GM19455 (cell line): ENCODE results near the gene ILKAP.
"Not testable (repeated sequence)": the region's sequence is repeated elsewhere in the genome, so short reads cannot be mapped to it uniquely, and the experiment has no call there.

Source experiments
- ATAC-seq: cut with Tn5 transposase; IDR thresholded peaks from one replicate; pipeline ENCODE4 v1.9.1; 2021; ENCODE audit not compliant: unreplicated experiment

ILKAP gene

GRCh38 chr2:238202326-238203093, 985 bp downstream of the ILKAP start:
- no peak for ATAC-seq

GRCh38 chr2:238190445-238190844, 13.1 kb downstream of the ILKAP start:
- ATAC-seq, result no peak

- ATAC-seq, result no peak
Observed at GRCh38 chr2:238187618-238188548, 15.6 kb downstream of the ILKAP start.

GRCh38 chr2:238183821-238184220, 19.7 kb downstream of the ILKAP start:
- no peak for ATAC-seq

DNA sequence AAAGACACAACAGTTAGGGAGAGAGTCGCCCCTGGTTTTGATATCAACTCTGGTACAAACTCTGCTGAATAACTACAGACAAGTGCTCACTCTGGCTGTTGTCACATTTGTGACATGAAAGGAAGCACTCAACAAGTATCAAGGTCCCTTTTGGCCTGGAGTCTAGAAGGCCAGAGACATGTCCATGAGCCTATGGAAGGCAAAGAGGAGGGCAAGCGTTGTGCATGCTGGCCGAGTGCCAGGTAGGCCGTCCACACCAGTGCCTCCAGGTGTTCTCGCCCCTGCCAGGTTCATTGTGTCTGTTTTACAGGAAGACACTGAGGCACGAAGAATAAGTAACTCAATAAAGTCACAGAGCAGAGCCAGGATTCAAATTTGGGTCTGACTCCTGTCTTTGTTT, 21.1 kb downstream of the ILKAP start:
- ATAC-seq, result no peak

DNA sequence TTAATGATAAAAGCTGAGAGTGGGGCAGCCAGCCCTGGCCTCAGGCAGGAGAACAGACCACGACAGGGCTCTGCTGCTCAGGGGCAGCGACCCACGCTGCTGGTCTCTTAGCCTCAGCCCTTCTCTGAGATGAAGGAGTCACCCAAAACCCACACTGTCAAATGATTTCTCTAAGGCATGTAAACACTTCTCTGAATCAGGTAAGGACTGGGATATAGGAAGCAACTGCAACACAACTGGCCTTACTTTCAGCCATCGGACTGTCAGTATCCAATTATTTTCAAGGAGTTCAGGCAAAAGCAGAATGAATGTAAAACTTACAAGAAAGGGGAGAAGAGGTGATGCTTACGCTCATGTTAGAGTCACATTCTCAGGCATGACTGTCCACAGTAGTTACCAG, 22.9 kb downstream of the ILKAP start:
- no peak for ATAC-seq

GRCh38 chr2:238176613-238177012, 26.9 kb downstream of the ILKAP start:
- no peak for ATAC-seq

DNA sequence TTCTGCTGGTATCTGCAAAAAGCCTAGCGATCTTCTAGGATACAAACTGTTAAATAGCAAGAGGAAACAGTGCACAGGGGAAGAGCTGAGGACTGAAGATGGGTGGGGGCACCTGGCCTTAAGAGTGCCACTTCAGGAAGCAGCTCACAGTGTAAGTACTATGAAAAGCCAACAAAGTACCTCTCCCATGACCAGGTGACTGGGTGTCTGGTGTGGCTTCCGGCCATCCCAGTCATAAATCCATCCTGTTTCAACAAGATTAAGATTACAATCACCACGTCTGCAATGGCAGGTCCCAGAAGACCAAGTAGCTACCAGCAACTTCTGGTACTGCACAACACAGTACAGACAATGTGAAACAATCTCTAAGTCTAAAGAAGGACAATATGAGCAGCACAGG, 28.8 kb downstream of the ILKAP start:
- ATAC-seq, result no peak

- ATAC-seq, result no peak
Observed at GRCh38 chr2:238174291-238174690, 29.2 kb downstream of the ILKAP start.

DNA sequence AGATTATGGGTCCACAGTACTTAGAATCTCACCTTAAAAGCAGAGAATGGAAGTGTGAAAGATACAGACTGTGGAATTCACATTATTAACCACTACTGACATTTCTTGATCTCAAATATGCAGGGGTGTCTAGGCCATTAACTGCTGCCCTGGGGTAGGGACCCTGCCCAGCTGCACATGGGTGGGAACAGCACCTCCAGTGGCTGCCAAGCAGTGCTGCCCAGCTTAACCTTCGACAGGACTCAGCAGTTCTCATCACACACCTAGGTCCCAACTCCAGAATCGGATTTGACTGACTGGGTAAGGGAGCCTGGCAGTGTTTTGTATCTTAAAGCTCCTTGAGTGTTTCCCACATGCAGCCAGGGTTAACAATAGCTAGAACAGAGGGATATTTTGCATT, 29.8 kb downstream of the ILKAP start:
- ATAC-seq, result no peak

DNA sequence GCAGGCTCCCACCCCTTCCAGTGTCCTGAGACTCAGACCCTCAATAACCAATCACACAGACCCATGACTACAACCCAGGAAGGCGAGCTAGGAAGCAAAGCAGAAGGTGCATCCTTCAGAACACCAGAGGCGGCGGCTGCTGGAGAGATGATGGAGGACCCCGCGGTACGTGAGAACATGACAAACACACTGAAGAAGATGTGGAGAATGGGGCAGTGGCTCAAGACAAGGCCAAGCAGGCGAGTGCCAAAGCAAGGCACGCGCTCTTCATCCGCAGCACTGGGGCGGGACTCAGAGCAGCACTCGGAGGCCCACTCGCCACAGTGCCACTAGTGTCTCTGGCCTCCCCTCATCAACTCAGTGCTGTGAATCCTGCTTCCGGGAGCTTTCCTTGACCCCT, 31.1 kb downstream of the ILKAP start:
- no peak for ATAC-seq

- no peak for ATAC-seq
Observed at GRCh38 chr2:238171575-238172187, 31.8 kb downstream of the ILKAP start.

DNA sequence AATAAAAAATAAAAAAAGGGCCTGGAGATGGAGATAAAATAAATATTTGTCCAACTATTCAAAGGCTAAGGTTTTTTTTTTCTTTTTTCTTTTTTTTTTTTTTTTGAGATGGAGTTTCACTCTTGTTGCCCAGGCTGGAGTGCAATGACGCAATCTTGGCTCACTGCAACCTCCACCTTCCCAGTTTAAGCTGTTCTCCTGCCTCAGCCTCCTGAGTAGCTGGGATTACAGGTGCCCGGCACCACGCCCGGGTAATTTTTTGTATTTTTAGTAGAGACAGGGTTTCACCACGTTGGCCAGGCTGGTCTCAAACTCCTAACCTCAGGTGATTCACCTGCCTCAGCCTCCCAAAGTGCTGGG, 32.4 kb downstream of the ILKAP start:
- not testable (repeated sequence) for ATAC-seq

DNA sequence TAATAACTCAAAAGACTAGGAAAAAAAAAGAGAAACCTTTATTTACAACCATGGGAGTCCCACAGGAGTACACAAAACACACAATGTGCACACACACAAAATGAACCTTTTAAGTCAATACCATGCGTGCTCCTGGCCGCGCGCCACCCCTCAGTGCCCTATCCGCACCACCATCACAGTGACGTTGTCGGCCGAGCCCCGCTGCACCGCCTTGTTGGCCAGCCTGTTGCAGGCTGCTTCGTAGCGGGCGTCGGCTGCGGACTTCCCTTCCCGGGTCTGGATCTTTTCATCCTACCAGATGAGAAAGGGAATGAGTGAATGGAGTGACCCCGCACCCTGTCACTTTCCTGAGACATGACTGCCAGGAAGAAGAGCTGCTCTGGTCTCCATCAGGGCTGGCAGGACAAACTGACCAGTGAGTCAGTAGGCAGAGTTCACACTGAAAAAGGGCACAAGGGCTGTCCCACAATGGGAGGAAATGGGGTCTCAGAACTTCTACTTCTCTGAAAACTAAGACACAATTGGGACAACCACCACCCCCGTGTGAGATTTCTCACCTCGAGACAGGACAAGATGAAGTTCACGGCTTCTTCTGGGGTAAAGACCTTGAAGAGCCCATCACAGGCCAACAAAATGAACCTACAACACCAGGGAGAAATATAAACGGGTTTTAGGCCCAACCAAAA, 33.0 kb downstream of the ILKAP start:
- no peak for ATAC-seq

DNA sequence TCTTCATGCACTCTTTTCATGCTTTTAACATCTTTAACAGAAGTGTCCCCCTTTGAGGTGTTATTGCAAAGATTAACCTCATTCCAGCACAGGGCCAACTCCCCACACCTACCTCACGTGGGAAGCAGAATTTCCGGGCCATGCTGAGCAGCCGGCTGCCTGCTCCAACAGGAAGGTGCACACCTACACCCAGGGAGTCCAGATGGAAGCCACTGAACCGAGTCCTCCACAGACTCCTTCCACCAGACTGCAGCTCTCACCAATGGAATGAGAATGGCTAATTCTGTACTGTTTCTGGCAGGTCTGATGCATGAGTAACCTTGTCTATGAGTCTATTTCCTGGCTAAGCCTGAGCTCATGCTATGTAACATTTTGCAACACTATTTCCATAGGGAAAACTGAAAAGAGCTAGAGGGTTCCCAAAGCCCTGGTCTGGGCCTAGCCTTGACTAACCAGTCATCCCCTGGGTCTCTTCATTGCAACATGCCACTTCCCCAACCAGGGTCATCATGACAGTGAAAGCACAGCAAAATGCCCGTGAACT, 33.7 kb downstream of the ILKAP start:
- ATAC-seq, result no peak

DNA sequence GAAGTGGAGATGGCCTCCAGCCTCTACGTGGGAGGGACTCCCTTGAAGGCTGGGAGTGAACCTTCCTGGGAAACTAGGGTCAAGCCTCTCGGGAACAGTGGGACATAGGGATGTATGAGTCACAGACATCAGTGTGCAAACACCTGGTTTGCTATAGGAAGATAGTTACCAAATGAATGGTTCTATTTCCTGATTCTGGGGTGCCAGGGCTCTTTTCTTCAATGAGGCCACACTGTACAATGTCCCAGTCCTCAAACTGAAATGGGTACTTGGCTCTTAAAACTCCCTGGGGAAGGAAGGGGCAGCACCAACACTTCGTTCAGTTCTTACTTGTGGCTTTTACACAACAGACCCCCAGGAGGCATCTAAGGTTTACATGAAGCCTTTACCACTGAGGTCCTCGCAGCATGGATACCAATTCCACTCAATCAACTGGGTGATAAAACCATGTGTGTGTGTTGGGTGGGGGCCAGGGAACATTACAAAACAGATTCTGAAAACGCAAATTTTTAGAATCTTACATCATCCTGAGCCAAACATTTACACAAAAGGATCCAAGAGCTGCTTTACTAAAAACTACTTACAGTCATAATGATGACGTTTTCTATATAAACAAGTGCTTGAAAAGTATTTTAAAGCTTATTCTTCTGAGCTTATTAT, 34.3 kb downstream of the ILKAP start:
- ATAC-seq, result no peak

- no peak for ATAC-seq
Observed at GRCh38 chr2:238168196-238169047, 35.1 kb downstream of the ILKAP start.

DNA sequence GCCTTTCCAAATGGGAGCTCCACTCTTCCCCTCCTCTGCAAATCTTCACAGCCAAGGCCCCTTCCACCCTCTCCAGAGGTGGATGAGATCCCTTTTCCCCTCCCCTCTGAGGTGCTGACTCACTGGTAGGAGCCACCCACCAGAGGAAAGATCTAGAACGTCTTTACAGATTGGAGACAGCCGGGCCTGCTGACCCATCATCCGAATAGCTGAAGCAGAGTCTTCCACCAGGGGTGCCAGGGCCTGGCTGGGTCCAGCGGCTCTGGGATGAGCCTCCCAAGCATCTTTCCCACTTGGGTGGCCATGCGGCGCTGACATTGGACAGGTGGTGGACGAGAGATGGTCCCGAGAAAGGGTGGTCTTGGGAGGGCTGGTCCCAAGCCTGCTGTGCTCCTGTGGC, 35.7 kb downstream of the ILKAP start:
- no peak for ATAC-seq

- no peak for ATAC-seq
Observed at GRCh38 chr2:238167344-238167715, 36.2 kb downstream of the ILKAP start.
